ENCODE measurements around the gene TMEM31.

GRCh38 chrX:103726477-103726876, 15.8 kb downstream of the TMEM31 start:
- TF ChIP-seq CTCF (conservative IDR thresholded peaks at IDR 0.05; ENCODE audit: low read depth, low read length): no peak
- TF ChIP-seq EZH2 (IDR thresholded peaks at IDR 0.05; ENCODE audit: borderline replicate concordance, low read depth, low read length, poor library complexity, severe bottlenecking): no peak

Data from A673 (cell line).